ENCODE data around the gene ENTHD1. TPM values are rescaled to one million over a fixed set of nuclear protein-coding genes. Genes with fewer than 3 reads are reported as not detected.

Gene ENTHD1
- total and polyA plus RNA-seq, 10 of the 15 experiments (the other 5 are each of a cell fraction or from before 2014, with no cell fraction given): 0.09 to 0.52 (median 0.21) TPM; not detected in 1

- ChIA-PET CTCF (interaction anchor here (1.3 kb wide), 1 partner anchor 7 kb away, joined by 5 read pairs; no protein-coding TSS in a partner anchor), RAD21 (ENCODE audit: unreplicated experiment) (no interaction called here), SMC1A (ENCODE audit: uncharacterized antibody, unreplicated experiment) (interaction anchor here (1.0 kb wide), 2 partner anchors 16 to 222 kb away, joined by 3 to 4 read pairs; no protein-coding TSS in a partner anchor), POLR2A (no interaction called here)
- H3K27me3 ChIP-seq (replicated peaks in 1 of 2; ENCODE audit: control insufficient read depth in 2 of 2, insufficient read depth in 2 of 2, low read length in 1 of 2): no peaks in the 10 kb centered on the region
- H3K27ac ChIP-seq (ENCODE audit: control insufficient read depth, insufficient read depth): no peak overlapping the region
- no peak overlapping the region for H3K9ac ChIP-seq (ENCODE audit: control insufficient read depth, insufficient read depth, low read length)
- intact Hi-C loops (cut with micrococcal nuclease; ENCODE audit: unreplicated experiment) (no loop called here), in situ Hi-C loops (cut with MboI) (no loop called here)
- H3K4me3 ChIP-seq: no peak overlapping the region
- no peaks in the 10 kb centered on the region for H3K36me3 ChIP-seq (ENCODE audit: control insufficient read depth in 2 of 2, insufficient read depth in 2 of 2, low read length in 1 of 2)
- TF ChIP-seq MTA3 (IDR thresholded peaks at IDR 0.05; ENCODE audit: borderline replicate concordance, low read length) (no peak), IRF5 (IDR thresholded peaks at IDR 0.05; ENCODE audit: borderline replicate concordance) (no peak), ZSCAN29 (IDR thresholded peaks at IDR 0.05) (no peak), KLF5 (IDR thresholded peaks at IDR 0.05; ENCODE audit: partially characterized antibody) (no peak), ZBTB11 (CRISPR knock-in tag; IDR thresholded peaks at IDR 0.05) (no peak), EZH2 (IDR thresholded peaks at IDR 0.05; ENCODE audit: borderline replicate concordance, control insufficient read depth, low read depth, low read length) (no peak), CREM (IDR thresholded peaks at IDR 0.05; ENCODE audit: low read depth) (no peak)
- TF ChIP-seq, protein P1, sequence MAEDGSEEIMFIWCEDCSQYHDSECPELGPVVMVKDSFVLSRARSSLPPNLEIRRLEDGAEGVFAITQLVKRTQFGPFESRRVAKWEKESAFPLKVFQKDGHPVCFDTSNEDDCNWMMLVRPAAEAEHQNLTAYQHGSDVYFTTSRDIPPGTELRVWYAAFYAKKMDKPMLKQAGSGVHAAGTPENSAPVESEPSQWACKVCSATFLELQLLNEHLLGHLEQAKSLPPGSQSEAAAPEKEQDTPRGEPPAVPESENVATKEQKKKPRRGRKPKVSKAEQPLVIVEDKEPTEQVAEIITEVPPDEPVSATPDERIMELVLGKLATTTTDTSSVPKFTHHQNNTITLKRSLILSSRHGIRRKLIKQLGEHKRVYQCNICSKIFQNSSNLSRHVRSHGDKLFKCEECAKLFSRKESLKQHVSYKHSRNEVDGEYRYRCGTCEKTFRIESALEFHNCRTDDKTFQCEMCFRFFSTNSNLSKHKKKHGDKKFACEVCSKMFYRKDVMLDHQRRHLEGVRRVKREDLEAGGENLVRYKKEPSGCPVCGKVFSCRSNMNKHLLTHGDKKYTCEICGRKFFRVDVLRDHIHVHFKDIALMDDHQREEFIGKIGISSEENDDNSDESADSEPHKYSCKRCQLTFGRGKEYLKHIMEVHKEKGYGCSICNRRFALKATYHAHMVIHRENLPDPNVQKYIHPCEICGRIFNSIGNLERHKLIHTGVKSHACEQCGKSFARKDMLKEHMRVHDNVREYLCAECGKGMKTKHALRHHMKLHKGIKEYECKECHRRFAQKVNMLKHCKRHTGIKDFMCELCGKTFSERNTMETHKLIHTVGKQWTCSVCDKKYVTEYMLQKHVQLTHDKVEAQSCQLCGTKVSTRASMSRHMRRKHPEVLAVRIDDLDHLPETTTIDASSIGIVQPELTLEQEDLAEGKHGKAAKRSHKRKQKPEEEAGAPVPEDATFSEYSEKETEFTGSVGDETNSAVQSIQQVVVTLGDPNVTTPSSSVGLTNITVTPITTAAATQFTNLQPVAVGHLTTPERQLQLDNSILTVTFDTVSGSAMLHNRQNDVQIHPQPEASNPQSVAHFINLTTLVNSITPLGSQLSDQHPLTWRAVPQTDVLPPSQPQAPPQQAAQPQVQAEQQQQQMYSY (CRISPR knock-in tag; IDR thresholded peaks at IDR 0.05): no peak
- no peaks in the 10 kb centered on the region for H3K79me2 ChIP-seq (ENCODE audit: control insufficient read depth, insufficient read depth, low read length)
- H3K9me3 ChIP-seq (replicated peaks; ENCODE audit: control insufficient read depth, insufficient read depth, low read length): peaks cover 14% of the 10 kb centered on the region; the same call in 2 of the 3 replicates
- no peak overlapping the region for H2AFZ ChIP-seq (ENCODE audit: control insufficient read depth, low read depth, low read length)
- no peak for DNase-seq (ENCODE audit: low read depth, low spot score)
- no peaks in the 10 kb centered on the region for H4K20me1 ChIP-seq (ENCODE audit: control insufficient read depth, insufficient read depth)
- no peak overlapping the region for H3K4me2 ChIP-seq (ENCODE audit: control insufficient read depth, insufficient read depth)
- WGBS (ENCODE audit: insufficient coverage, insufficient replicate concordance, low lambda C conversion rate, missing lambda C conversion rate): 62% methylated on average over 4 of the region's 4 CpGs
- ATAC-seq: no peak
- H3K4me1 ChIP-seq (ENCODE audit: control insufficient read depth, insufficient read depth, low read length): no peaks in the 10 kb centered on the region
- BruUV-seq (replicated peaks): no TSS peak
- FAIRE-seq: no peak
These were observed 90.9 kb downstream of the ENTHD1 start for GRCh38 chr22:39802682-39803081.

Data from GM12878 (cell line).